ENCODE data around the gene QSOX1.

- no peak for TF ChIP-seq CTCF (IDR thresholded peaks at IDR 0.05)
- no peak for TF ChIP-seq POLR2A (IDR thresholded peaks at IDR 0.05)
These were observed 73.4 kb downstream of the QSOX1 start for GRCh38 chr1:180227861-180228647.

Data from Peyer's patch (tissue), 4 donors.